HG02623 (cell line): ENCODE results near the gene B3GAT1.

Experiments used
- ATAC-seq: cut with Tn5 transposase; IDR thresholded peaks from one replicate; pipeline ENCODE4 v1.9.1; 2021; ENCODE audit warnings: moderate library complexity; ENCODE audit not compliant: unreplicated experiment

B3GAT1 gene

GRCh38 chr11:134392953-134393615 lies 19.0 kb downstream of the B3GAT1 start:
- no peak for ATAC-seq

DNA sequence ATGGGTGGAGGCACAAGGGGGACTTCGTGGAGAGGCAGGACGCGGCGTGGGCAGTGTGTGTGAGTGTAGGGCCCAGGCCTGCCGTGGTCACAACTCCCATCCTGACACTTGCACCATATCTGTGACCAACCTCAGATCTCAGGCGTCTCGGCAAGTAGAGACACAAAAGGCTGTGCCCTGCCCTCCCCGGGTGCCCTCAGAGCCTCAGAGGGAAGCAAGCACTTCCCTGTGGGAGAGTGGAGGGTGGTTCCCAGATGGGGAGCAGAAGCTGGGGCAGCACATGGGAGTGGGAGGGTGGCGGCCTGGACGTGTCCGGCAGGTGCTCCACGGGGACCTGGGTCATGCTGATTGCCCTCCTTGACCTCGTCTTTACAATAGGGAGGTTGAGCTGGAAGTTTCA lies 20.4 kb downstream of the B3GAT1 start:
- no peak for ATAC-seq

- ATAC-seq: no peak
These were observed 21.1 kb downstream of the B3GAT1 start for GRCh38 chr11:134390706-134391569.

GRCh38 chr11:134389464-134390180 lies 22.4 kb downstream of the B3GAT1 start:
- no peak for ATAC-seq

- no peak for ATAC-seq
These were observed 23.5 kb downstream of the B3GAT1 start for GRCh38 chr11:134388590-134388989.

DNA sequence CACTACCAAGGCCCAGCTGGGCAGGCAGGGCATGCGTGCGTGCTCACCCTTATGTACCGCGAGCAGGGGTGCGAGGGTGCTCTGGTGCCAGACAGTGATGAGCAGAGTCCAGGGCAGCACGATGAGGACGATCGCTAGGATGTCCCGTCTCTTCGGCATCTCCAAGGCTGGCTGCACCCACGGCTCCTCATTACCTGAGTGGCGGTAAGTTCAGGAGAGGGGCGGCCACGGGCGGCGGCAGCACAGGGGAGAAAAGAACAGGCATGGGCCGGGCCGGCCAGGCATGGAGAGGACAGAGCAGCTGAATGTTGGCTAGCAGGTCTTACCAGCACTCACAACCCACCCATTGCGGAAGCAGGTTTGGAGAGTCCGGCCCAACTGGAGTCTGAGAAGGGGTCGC lies 24.5 kb downstream of the B3GAT1 start:
- no peak for ATAC-seq

- ATAC-seq: no peak
These were observed 25.1 kb downstream of the B3GAT1 start for GRCh38 chr11:134386945-134387344.

- no peak for ATAC-seq
These were observed 26.1 kb downstream of the B3GAT1 start for GRCh38 chr11:134385774-134386565.

DNA sequence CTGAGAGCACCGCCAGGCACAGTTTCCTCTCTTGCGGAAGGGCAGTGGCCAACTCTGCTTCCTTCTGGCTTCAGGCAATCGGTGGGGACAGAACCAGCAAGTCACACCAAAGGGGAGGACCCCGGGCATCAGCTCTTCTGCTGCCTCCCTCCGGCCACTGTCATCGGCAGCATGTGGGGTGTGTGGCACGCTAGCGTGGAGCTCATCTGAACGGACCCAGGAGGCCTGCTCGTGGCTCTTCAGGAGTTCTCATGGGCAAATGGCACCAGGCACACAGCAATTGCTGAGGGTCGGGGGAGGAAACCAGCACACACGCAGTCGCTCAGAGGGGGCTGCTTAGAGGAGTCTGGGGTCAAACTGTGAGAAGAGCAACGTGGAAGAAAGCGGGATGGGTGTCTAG lies 26.9 kb downstream of the B3GAT1 start:
- no peak for ATAC-seq

- ATAC-seq: no peak
These were observed 27.6 kb downstream of the B3GAT1 start for GRCh38 chr11:134384406-134384805.

GRCh38 chr11:134383576-134384221 lies 28.3 kb downstream of the B3GAT1 start:
- no peak for ATAC-seq

GRCh38 chr11:134382830-134383229 lies 29.2 kb downstream of the B3GAT1 start:
- ATAC-seq: no peak

DNA sequence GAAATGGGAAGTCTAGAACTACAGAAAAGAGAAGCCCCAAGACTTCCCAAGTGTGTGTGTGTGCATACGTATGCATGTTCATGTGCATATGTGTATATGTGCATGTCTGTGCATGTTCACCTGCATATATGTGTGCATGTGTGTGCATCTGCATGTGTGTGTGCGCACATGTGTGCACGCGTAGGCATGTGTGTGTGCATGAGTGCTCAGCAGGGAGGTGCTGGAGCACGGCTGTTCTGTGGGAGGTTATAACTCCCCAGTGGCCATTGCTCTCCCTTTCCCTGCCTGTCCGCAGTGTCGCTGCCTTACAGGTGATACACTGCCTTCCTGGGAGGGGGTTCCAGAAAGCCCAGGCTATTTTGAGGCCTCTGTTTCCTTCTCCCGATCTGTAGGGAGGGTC lies 29.8 kb downstream of the B3GAT1 start:
- ATAC-seq: no peak

- no peak for ATAC-seq
These were observed 31.3 kb downstream of the B3GAT1 start for GRCh38 chr11:134380785-134381184.

- ATAC-seq: no peak
These were observed 31.8 kb downstream of the B3GAT1 start for GRCh38 chr11:134380229-134380628.

GRCh38 chr11:134379241-134379640 lies 32.8 kb downstream of the B3GAT1 start:
- no peak for ATAC-seq

DNA sequence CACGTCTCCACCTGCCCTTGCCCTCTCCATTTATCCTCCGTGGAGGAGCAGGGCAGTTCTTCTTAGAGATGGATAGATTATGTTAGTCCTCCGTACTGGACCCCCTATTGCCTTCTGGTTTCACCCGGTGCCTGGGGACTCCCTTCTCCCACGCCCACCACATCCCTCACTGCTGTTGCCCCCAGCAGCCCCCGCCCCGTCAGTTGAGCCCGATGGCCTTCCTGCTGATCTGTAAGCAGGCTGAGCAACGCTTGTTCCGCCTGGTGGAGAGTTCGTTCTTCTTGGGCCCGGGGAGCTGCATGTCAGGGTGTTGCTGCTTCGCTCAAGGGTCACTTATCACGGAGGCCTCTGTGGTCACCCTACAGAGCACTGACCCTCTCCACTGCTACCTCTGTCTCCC lies 34.2 kb downstream of the B3GAT1 start:
- ATAC-seq: no peak

- no peak for ATAC-seq
These were observed 35.7 kb downstream of the B3GAT1 start for GRCh38 chr11:134376150-134376921.

- ATAC-seq: no peak
These were observed 37.0 kb downstream of the B3GAT1 start for GRCh38 chr11:134374891-134375550.
